Transverse colon (tissue), 4 donors: Measurements from ENCODE around the gene MSI2. TPM values are rescaled to one million over a fixed set of nuclear protein-coding genes. Genes with fewer than 3 reads are reported as not detected.
A peak's percentile ranks its signal among the peaks of the same experiment; 100 is the strongest.

ENCODE experiments used
- DNase-seq: peaks from one replicate; pipeline ENCODE4 v3.0.0-alpha.2; 2019
- H3K27ac ChIP-seq, 4 donors: fragments of 200-600 bp; sonication (generic); 2 replicates each; pipeline ENCODE4 v1.5.1; 2016 to 2018; ENCODE audit warnings: inconsistent platforms in 4 of 4
- H3K27me3 ChIP-seq: fragments of 200-600 bp; sonication (generic); 2 replicates; pipeline ENCODE4 v1.5.1; 2017; ENCODE audit warnings: inconsistent platforms
- H3K36me3 ChIP-seq, 4 donors: fragments of 200-600 bp; sonication (generic); 2 replicates each; pipeline ENCODE4 v1.5.1; 2017 to 2019; ENCODE audit warnings: inconsistent platforms in 4 of 4
- H3K4me1 ChIP-seq, 4 donors: fragments of 200-600 bp; sonication (generic); 2 replicates each; pipeline ENCODE4 v1.5.1; 2017 to 2020; ENCODE audit warnings: inconsistent platforms in 4 of 4
- H3K4me3 ChIP-seq, 4 donors: fragments of 200-600 bp; sonication (generic); 1 replicate in 1 of 4; 2 replicates in 3 of 4; pipeline versions ENCODE4 v1.5.1 to v1.6.1; 2017 to 2019; ENCODE audit warnings: inconsistent platforms in 4 of 4
- H3K9me3 ChIP-seq, 2 donors: fragments of 200-600 bp; sonication (generic); 2 replicates each; pipeline ENCODE4 v1.5.1; 2017 to 2019; ENCODE audit warnings: inconsistent platforms in 2 of 2
- CTCF ChIP-seq, 5 experiments: fragments of 200-600 bp in 3 of 5; fragments of 450-650 bp in 2 of 5; sonication (generic) in 3 of 5; IDR thresholded peaks; 1 replicate in 2 of 5; 2 replicates in 3 of 5; pipeline ENCODE4 v1.5.1; 2016 to 2017; ENCODE audit warnings: antibody characterized with exemption in 5 of 5, inconsistent platforms in 3 of 5, mild to moderate bottlenecking in 2 of 5, moderate library complexity in 1 of 5
- EP300 ChIP-seq: sonication (generic); formaldehyde crosslinking; IDR thresholded peaks from one replicate; pipeline ENCODE4 v1.6.1; 2017; ENCODE audit warnings: antibody characterized with exemption, low read depth
- POLR2A ChIP-seq: fragments of 450-650 bp; IDR thresholded peaks from one replicate; pipeline ENCODE4 v1.6.1; 2016; ENCODE audit warnings: antibody characterized with exemption, mild to moderate bottlenecking, moderate library complexity
- POLR2AphosphoS5 ChIP-seq, 3 donors: sonication (generic); formaldehyde crosslinking; IDR thresholded peaks; one replicate each; pipeline ENCODE4 v1.6.1; 2016; ENCODE audit warnings: antibody characterized with exemption in 3 of 3
- WGBS, 2 donors: methylation state at CpG; one replicate each; pipeline ENCODE4 v1.1.5; 2018; ENCODE audit warnings: low coverage in 1 of 2; 5-methylcytosine and 5-hydroxymethylcytosine counted together
- in situ Hi-C, 4 donors: fragments of 200-750 bp; cut with MboI; loops; one replicate each; pipeline versions ENCODE4 v1.15.0 to v1.15.1; 2017; ENCODE audit warnings: low sequenced_read_pairs in 3 of 4, low pct_ligation_motif_present in 1 of 4, low pct_unique_long_range_greater_than_20kb in 1 of 4
- intact Hi-C: fragments of 100-400 bp; cut with DNase I; formaldehyde crosslinking; loops from one replicate; pipeline ENCODE4 v1.15.1; 2023; ENCODE audit warnings: low total_unique reads
- total RNA-seq, 4 donors: library from RNA; depleted of rRNA; stranded (reverse); fragments of >200 nt; gene quantifications; one replicate each; pipeline ENCODE4 v1.1.0, GENCODE V29; 2016

The MSI2 gene
- total RNA-seq, 4 donors from 2014 or later: 20.6 to 36.0 (median 29.3) TPM

- no peak overlapping the region for H3K27ac ChIP-seq
- in situ Hi-C loops (loop anchor here in 1 of 4 donors (25.0 kb wide), 1 partner anchor 143 kb away; the partner anchor contains the start of gene MSI2), intact Hi-C loops (no loop called here)
- TF ChIP-seq POLR2A (no peak), CTCF (IDR thresholded peaks at IDR 0.05) (no peak), POLR2AphosphoS5 (IDR thresholded peaks at IDR 0.05) (no peak), EP300 (no peak)
- H3K4me3 ChIP-seq: no peak overlapping the region
- H3K27me3 ChIP-seq: no peaks in the 10 kb centered on the region
- no peak for DNase-seq
- no peaks in the 10 kb centered on the region for H3K9me3 ChIP-seq
- 98 to 100% methylated on average over 3 to 6 of the region's 6 CpGs for WGBS, 2 donors
- H3K4me1 ChIP-seq: peaks cover 14 to 38% (median 28%) of the 10 kb centered on the region in 4 donors
- H3K36me3 ChIP-seq: no peaks in the 10 kb centered on the region
These were observed 148.6 kb downstream of the MSI2 start for GRCh38 chr17:57404795-57405490.

- H3K27me3 ChIP-seq: no peaks in the 10 kb centered on the region
- in situ Hi-C loops (loop anchor here in 1 of 4 donors (25.0 kb wide), 1 partner anchor 143 kb away; the partner anchor contains the start of gene MSI2), intact Hi-C loops (no loop called here)
- H3K4me3 ChIP-seq: no peak overlapping the region
- 71 to 86% methylated on average over 4 to 5 of the region's 5 CpGs for WGBS, 2 donors
- TF ChIP-seq CTCF (IDR thresholded peaks at IDR 0.05) (no peak), EP300 (no peak), POLR2A (no peak), POLR2AphosphoS5 (IDR thresholded peaks at IDR 0.05) (no peak)
- peaks cover 14 to 38% (median 28%) of the 10 kb centered on the region in 4 donors for H3K4me1 ChIP-seq
- no peak for DNase-seq
- no peaks in the 10 kb centered on the region for H3K36me3 ChIP-seq
- H3K9me3 ChIP-seq: no peaks in the 10 kb centered on the region
- peak overlapping the region in 2 of 4 donors; percentile 84 to 86 for H3K27ac ChIP-seq
These were observed 149.3 kb downstream of the MSI2 start for GRCh38 chr17:57405491-57406072.

- TF ChIP-seq EP300 (no peak), POLR2AphosphoS5 (IDR thresholded peaks at IDR 0.05) (peak in 1 of 3 donors; percentile 13)
- Histone ChIP-seq H3K27ac (peak overlapping the region; percentile 60 to 86 (median 81)), H3K4me3 (no peak overlapping the region), H3K9me3 (no peaks in the 10 kb centered on the region), H3K4me1 (peaks cover 14 to 38% (median 28%) of the 10 kb centered on the region in 4 donors), H3K36me3 (no peaks in the 10 kb centered on the region), H3K27me3 (no peaks in the 10 kb centered on the region)
- WGBS, 2 donors: 51 to 62% methylated on average over 11 to 25 of the region's 25 CpGs
- DNase-seq: no peak
- intact Hi-C loops: no loop called here
- in situ Hi-C loops: loop anchor here in 1 of 4 donors (25.0 kb wide), 1 partner anchor 144 kb away; the partner anchor contains the start of gene MSI2
These were observed 150.0 kb downstream of the MSI2 start for GRCh38 chr17:57406131-57406980.

- Histone ChIP-seq H3K27ac (peak overlapping the region; percentile 60 to 86 (median 81)), H3K36me3 (no peaks in the 10 kb centered on the region), H3K4me3 (no peak overlapping the region), H3K4me1 (peaks cover 14 to 38% (median 28%) of the 10 kb centered on the region in 4 donors), H3K9me3 (no peaks in the 10 kb centered on the region), H3K27me3 (no peaks in the 10 kb centered on the region)
- TF ChIP-seq EP300: no peak
- TF ChIP-seq CTCF (IDR thresholded peaks at IDR 0.05): no peak
- TF ChIP-seq POLR2AphosphoS5 (IDR thresholded peaks at IDR 0.05): no peak
- no peak for DNase-seq
- intact Hi-C loops: no loop called here
- WGBS, 2 donors: 70 to 93% methylated on average over 10 to 12 of the region's 12 CpGs
- in situ Hi-C loops: loop anchor here in 1 of 4 donors (25.0 kb wide), 1 partner anchor 145 kb away; the partner anchor contains the start of gene MSI2
These were observed 150.6 kb downstream of the MSI2 start for GRCh38 chr17:57406981-57407286.
